ENCODE data around the gene LDLRAD1. TPM values are rescaled to one million over a fixed set of nuclear protein-coding genes. Genes with fewer than 3 reads are reported as not detected.
"Not testable (repeated sequence)": the region's sequence is repeated elsewhere in the genome, so short reads cannot be mapped to it uniquely, and the experiment has no call there.

LDLRAD1 gene
- total RNA-seq, 2 donors from 2014 or later = not detected

- Histone ChIP-seq H3K4me1 (no peaks in the 10 kb centered on the region), H3K36me3 (no peaks in the 10 kb centered on the region), H3K27ac (no peak overlapping the region), H3K9me3 (no peaks in the 10 kb centered on the region), H3K4me3 (no peak overlapping the region), H3K27me3 (no peaks in the 10 kb centered on the region)
- DNase-seq (ENCODE audit: low spot score) = no peak
- no peak for TF ChIP-seq CTCF (IDR thresholded peaks at IDR 0.05)
Measured at GRCh38 chr1:54002544-54003248, 15.3 kb downstream of the LDLRAD1 start.

- TF ChIP-seq CTCF (IDR thresholded peaks at IDR 0.05) = no peak
- no peak for DNase-seq (ENCODE audit: low spot score)
- Histone ChIP-seq H3K27ac (no peak overlapping the region), H3K4me1 (no peaks in the 10 kb centered on the region), H3K9me3 (no peaks in the 10 kb centered on the region), H3K4me3 (no peak overlapping the region), H3K36me3 (no peaks in the 10 kb centered on the region), H3K27me3 (no peaks in the 10 kb centered on the region)
Measured at GRCh38 chr1:54001591-54001990, 16.4 kb downstream of the LDLRAD1 start.

GRCh38 chr1:53999920-54000319, 18.1 kb downstream of the LDLRAD1 start:
- Histone ChIP-seq H3K27ac (no peak overlapping the region), H3K9me3 (no peaks in the 10 kb centered on the region), H3K4me3 (no peak overlapping the region), H3K27me3 (no peaks in the 10 kb centered on the region), H3K4me1 (no peaks in the 10 kb centered on the region), H3K36me3 (no peaks in the 10 kb centered on the region)
- DNase-seq (ENCODE audit: low spot score) = no peak
- no peak for TF ChIP-seq CTCF (IDR thresholded peaks at IDR 0.05)

- H3K4me1 ChIP-seq = no peaks in the 10 kb centered on the region
- TF ChIP-seq CTCF (IDR thresholded peaks at IDR 0.05) = no peak
Measured at GRCh38 chr1:53998223-53998622, 19.8 kb downstream of the LDLRAD1 start.

GRCh38 chr1:53995683-53996082, 22.3 kb downstream of the LDLRAD1 start:
- H3K9me3 ChIP-seq = no peaks in the 10 kb centered on the region
- H3K27ac ChIP-seq = no peak overlapping the region
- no peaks in the 10 kb centered on the region for H3K36me3 ChIP-seq
- no peak overlapping the region for H3K4me3 ChIP-seq
- no peak for TF ChIP-seq CTCF (IDR thresholded peaks at IDR 0.05)
- H3K27me3 ChIP-seq = no peaks in the 10 kb centered on the region
- no peaks in the 10 kb centered on the region for H3K4me1 ChIP-seq
- no peak for DNase-seq (ENCODE audit: low spot score)

More at GRCh38 chr1:53998223-53998622, 19.8 kb downstream of the LDLRAD1 start:
- H3K27ac ChIP-seq = no peak overlapping the region
- no peak for DNase-seq (ENCODE audit: low spot score)
- H3K9me3 ChIP-seq = no peaks in the 10 kb centered on the region
- no peaks in the 10 kb centered on the region for H3K27me3 ChIP-seq
- H3K4me3 ChIP-seq = no peak overlapping the region
- H3K36me3 ChIP-seq = no peaks in the 10 kb centered on the region

- H3K27ac ChIP-seq; H3K36me3 ChIP-seq; DNase-seq (ENCODE audit: low spot score); H3K27me3 ChIP-seq; H3K9me3 ChIP-seq; H3K4me1 ChIP-seq; H3K4me3 ChIP-seq: not testable (repeated sequence)
Measured at GRCh38 chr1:53994516-53994915, 23.5 kb downstream of the LDLRAD1 start.

Measured in right atrium auricular region (tissue), 2 donors.